Mammary epithelial cell (primary cell): Measurements from ENCODE around the gene GBX1.

Source experiments
- EZH2 ChIP-seq: IDR thresholded peaks from 2 replicates; pipeline ENCODE4 v1.6.1; 2012; ENCODE audit warnings: low read length, inconsistent platforms, borderline replicate concordance
- TF ChIP-seq, protein P1 (sequence below), 2 donors: IDR thresholded peaks in 1 of 2; conservative IDR thresholded peaks in 1 of 2; 2 replicates each; pipeline ENCODE4 v1.5.1; 2011 to 2012; ENCODE audit warnings: inconsistent platforms in 2 of 2, low read length in 2 of 2, mild to moderate bottlenecking in 2 of 2, control low read depth in 1 of 2, low read depth in 1 of 2; ENCODE audit not compliant: insufficient read depth in 1 of 2; ENCODE audit errors: extremely low read depth in 1 of 2

DNA sequence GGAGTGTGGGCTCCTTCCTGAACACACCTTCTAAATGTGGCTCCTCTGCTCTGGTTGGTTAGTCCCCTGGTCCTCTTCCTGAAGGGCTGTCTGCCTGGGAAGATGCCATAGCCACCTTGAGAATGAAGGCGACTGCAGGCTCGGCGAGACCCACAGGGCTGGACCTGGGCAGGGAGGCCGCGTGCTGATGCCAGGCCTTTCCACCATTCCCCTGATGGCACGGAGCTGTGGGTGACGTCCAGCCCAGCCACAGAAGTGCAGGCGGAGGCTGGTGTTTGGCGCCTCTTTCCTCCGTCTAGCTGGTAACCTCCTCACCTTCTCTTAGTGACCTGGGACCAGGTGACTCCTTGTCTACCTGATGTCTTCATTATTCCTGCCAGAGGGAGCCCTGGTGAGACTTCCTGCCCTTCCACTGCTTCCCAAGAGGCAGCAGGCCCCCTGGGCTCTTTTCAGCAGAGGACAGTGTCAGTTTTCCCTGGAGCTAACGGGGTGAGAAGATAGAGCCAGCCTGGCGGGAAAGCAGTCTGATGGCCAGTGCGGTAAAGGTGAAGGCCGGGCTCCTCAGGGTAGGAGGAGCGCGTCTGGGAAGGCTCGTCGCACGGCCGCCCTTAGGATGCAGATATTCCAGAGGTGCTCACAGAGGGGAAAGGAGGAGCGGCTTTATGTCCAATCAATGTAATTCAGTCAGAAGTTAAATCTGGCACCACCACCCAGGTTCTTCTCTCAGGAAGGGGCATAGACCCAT, 34.9 kb downstream of the GBX1 start:
- TF ChIP-seq, protein P1, sequence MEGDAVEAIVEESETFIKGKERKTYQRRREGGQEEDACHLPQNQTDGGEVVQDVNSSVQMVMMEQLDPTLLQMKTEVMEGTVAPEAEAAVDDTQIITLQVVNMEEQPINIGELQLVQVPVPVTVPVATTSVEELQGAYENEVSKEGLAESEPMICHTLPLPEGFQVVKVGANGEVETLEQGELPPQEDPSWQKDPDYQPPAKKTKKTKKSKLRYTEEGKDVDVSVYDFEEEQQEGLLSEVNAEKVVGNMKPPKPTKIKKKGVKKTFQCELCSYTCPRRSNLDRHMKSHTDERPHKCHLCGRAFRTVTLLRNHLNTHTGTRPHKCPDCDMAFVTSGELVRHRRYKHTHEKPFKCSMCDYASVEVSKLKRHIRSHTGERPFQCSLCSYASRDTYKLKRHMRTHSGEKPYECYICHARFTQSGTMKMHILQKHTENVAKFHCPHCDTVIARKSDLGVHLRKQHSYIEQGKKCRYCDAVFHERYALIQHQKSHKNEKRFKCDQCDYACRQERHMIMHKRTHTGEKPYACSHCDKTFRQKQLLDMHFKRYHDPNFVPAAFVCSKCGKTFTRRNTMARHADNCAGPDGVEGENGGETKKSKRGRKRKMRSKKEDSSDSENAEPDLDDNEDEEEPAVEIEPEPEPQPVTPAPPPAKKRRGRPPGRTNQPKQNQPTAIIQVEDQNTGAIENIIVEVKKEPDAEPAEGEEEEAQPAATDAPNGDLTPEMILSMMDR (conservative IDR thresholded peaks at IDR 0.05 in 1 of 2, IDR thresholded peaks at IDR 0.05 in 1 of 2; ENCODE audit: extremely low read depth in 1 of 2, insufficient read depth in 1 of 2, low read depth in 1 of 2, low read length in 2 of 2) = no peak
- no peak for TF ChIP-seq EZH2
